Panc1 (cell line): Measurements from ENCODE around the gene MACROH2A1.

Experiments used
- CTCF ChIP-seq: fragments of 450-650 bp; IDR thresholded peaks from 2 replicates; pipeline ENCODE4 v1.5.1; 2017; ENCODE audit warnings: mild to moderate bottlenecking
- POLR2AphosphoS5 ChIP-seq: IDR thresholded peaks from 2 replicates; pipeline ENCODE4 v1.6.1; 2012; ENCODE audit warnings: mild to moderate bottlenecking, low read depth, low read length, moderate library complexity
- REST ChIP-seq, 2 experiments: IDR thresholded peaks; 2 replicates each; pipeline ENCODE4 v1.6.1; 2011 to 2012; ENCODE audit warnings: low read depth in 2 of 2, control low read depth in 1 of 2, low read length in 1 of 2, mild to moderate bottlenecking in 1 of 2, moderate library complexity in 1 of 2; ENCODE audit not compliant: insufficient read depth in 1 of 2
- SIN3A ChIP-seq: IDR thresholded peaks from 2 replicates; pipeline ENCODE4 v1.6.1; 2012; ENCODE audit warnings: low read depth, mild to moderate bottlenecking, low read length, moderate library complexity, borderline replicate concordance; ENCODE audit not compliant: insufficient read depth
- TCF7L2 ChIP-seq: IDR thresholded peaks from 2 replicates; pipeline ENCODE4 v1.6.1; 2011; ENCODE audit warnings: mild to moderate bottlenecking, low read depth, low read length, inconsistent platforms

GRCh38 chr5:135434591-135435466 is 35.8 kb upstream of the MACROH2A1 start:
- TF ChIP-seq CTCF (no peak), POLR2AphosphoS5 (no peak), REST (IDR thresholded peaks at IDR 0.05; ENCODE audit: insufficient read depth in 1 of 2, low read depth in 2 of 2, low read length in 1 of 2) (no peak), SIN3A (no peak), TCF7L2 (0 out of 2 replicates have a peak, but pooled peaks have one; percentile 22)
